ENCODE data around the gene CSF2. TPM values are rescaled to one million over a fixed set of nuclear protein-coding genes. Genes with fewer than 3 reads are reported as not detected.

CSF2 gene
- total RNA-seq, 1 donor from 2014 or later, result not detected

DNA sequence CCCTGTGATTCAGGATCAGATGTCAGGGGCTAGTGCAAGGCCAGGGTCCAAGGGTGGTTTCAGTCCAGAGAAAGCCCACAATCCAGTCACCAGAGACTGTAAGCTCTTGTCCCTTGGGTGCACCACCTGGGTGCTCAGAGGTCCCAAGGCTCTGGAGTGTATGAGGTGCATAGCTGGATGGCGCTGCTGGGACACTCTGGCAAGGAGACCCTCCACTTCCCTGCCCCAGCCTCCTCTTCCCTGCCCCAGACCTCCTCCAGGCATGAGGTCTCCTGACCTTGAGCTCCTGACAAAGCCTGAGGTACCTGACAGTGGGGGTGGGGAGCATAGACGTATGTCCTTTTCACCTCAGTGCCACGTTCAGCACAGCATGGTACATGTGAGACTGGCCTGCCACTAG, 7.0 kb downstream of the CSF2 start:
- Histone ChIP-seq H3K27me3 (no peaks in the 10 kb centered on the region), H3K9me3 (no peaks in the 10 kb centered on the region), H3K4me3 (no peak overlapping the region), H3K36me3 (no peaks in the 10 kb centered on the region), H3K4me1 (no peaks in the 10 kb centered on the region), H3K27ac (no peak overlapping the region)
- no peak for DNase-seq (ENCODE audit: extremely low spot score in 2 of 2)
- intact Hi-C loops (cut with DNase I), result no loop called here
- TF ChIP-seq POLR2AphosphoS5 (IDR thresholded peaks at IDR 0.05; ENCODE audit: insufficient read depth in 1 of 2, low read depth in 1 of 2), result no peak

DNA sequence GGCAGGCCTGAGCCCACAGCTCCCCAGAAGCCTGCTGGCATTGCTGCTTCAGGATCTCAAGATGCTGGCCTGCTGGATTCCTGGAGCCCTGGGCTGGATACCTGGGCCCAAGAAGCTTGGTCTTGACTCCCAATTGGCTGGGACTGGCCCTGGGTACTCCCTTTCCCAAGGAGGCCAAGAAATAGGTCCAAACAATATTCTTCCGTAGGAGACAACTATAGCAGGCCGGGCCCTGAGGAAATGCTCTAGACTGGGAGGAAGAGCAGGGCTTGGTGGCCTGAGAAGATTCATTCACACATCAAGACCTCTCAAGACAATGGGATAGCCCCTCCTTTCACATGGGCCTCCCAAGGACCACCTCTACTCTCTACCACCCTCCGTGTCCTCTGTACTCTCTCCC, 7.9 kb downstream of the CSF2 start:
- Histone ChIP-seq H3K4me3 (no peak overlapping the region), H3K27ac (no peak overlapping the region), H3K9me3 (no peaks in the 10 kb centered on the region), H3K4me1 (peaks cover 3% of the 10 kb centered on the region), H3K27me3 (no peaks in the 10 kb centered on the region), H3K36me3 (no peaks in the 10 kb centered on the region)
- no peak for DNase-seq (ENCODE audit: extremely low spot score in 2 of 2)
- TF ChIP-seq, protein P1, sequence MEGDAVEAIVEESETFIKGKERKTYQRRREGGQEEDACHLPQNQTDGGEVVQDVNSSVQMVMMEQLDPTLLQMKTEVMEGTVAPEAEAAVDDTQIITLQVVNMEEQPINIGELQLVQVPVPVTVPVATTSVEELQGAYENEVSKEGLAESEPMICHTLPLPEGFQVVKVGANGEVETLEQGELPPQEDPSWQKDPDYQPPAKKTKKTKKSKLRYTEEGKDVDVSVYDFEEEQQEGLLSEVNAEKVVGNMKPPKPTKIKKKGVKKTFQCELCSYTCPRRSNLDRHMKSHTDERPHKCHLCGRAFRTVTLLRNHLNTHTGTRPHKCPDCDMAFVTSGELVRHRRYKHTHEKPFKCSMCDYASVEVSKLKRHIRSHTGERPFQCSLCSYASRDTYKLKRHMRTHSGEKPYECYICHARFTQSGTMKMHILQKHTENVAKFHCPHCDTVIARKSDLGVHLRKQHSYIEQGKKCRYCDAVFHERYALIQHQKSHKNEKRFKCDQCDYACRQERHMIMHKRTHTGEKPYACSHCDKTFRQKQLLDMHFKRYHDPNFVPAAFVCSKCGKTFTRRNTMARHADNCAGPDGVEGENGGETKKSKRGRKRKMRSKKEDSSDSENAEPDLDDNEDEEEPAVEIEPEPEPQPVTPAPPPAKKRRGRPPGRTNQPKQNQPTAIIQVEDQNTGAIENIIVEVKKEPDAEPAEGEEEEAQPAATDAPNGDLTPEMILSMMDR (IDR thresholded peaks at IDR 0.05), result no peak
- no peak for TF ChIP-seq POLR2A (IDR thresholded peaks at IDR 0.05)
- TF ChIP-seq POLR2AphosphoS5 (IDR thresholded peaks at IDR 0.05; ENCODE audit: insufficient read depth in 1 of 2, low read depth in 1 of 2), result no peak
- intact Hi-C loops (cut with DNase I), result no loop called here

DNA sequence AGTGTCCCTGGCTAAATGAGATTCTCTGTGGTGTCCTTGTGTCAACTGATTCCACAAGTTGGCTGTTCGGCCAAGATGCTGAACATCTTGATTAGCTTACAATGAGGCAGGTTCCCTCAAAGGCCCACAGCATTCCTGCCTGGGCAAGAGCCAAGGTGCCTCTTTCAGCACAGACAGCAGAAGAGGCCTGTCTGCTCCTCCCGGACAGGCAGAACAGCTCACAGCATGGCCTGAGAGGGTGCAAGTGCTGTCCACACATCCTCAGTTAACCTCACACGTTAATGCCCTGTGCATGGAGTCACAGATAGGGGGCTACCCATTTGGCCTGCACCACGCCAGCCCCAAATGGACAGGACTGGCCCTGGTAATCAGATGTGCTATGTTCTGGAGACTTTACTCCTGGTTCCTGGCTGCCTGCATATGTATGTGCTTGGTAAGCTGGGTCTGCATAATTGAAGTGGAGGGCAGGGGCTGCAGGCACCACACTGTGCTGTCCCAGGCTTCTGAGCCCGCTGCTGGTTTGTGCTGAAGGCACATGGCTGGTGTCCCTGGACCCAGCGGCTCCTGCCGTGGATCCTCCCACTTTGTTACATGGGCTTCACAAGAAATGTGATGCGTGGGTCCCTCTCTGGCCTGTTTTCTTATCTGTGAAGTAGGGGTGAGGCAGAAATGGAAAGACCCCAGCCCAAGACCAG, 8.9 kb downstream of the CSF2 start:
- intact Hi-C loops (cut with DNase I), result no loop called here
- Histone ChIP-seq H3K4me3 (no peak overlapping the region), H3K27me3 (no peaks in the 10 kb centered on the region), H3K36me3 (no peaks in the 10 kb centered on the region), H3K4me1 (peaks cover 6% of the 10 kb centered on the region), H3K9me3 (no peaks in the 10 kb centered on the region), H3K27ac (no peak overlapping the region)
- no peak for TF ChIP-seq POLR2A (IDR thresholded peaks at IDR 0.05)
- TF ChIP-seq, protein P1 (IDR thresholded peaks at IDR 0.05), result no peak
- TF ChIP-seq POLR2AphosphoS5 (IDR thresholded peaks at IDR 0.05; ENCODE audit: insufficient read depth in 1 of 2, low read depth in 1 of 2), result no peak
- DNase-seq (ENCODE audit: extremely low spot score in 2 of 2), result no peak

DNA sequence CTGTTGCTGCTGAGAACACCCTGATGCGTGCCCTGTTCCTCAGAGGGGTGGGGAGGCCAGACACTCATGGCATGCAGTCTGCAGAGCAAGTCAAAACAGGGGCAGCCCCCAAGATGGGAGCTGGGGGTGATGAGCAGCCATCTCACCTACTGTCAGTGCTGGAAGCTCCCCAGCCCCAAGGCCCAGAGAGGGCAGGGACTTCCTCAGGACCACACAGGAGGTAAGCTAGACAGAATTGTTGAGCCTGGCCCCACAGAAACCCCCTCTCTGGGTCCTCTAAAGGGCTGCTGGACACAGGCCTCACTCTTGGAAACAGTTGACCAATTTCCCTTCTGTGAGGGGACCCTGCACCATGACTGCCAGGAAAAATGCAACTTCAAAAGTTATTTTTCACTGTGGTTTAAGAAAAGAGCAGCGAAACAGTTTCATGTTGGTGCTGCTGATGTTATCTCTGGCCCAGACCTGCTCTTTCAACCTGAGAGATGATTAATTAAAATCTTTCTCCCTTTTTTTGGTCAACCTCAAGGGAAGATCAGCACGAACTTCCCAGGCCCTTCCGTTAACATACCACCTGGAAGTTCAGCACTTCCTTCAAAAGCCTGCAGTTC, 9.6 kb downstream of the CSF2 start:
- H3K36me3 ChIP-seq, result no peaks in the 10 kb centered on the region
- no peak for DNase-seq (ENCODE audit: extremely low spot score in 2 of 2)

DNA sequence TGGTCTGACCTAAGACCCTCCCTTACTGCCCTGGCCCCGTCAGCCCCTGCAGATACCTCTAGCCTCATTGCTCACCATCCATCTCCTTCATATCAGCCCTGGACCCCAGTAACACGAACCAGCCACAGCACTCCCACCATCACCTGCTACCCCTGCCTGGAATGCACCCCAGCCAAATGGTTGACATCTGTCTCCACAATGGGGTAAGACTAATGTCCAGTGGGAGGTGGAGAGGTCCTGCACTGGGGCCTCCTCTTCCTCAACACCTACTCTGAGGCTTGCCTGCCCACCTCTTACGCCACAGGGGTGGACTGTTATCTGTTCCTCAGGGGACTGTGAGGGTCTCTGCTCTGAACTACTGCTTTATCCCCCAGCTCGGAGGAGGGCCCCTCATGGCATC, 12.1 kb downstream of the CSF2 start:
- H3K27ac ChIP-seq, result no peak overlapping the region
- no peaks in the 10 kb centered on the region for H3K9me3 ChIP-seq
- no peaks in the 10 kb centered on the region for H3K36me3 ChIP-seq
- no peak for TF ChIP-seq POLR2A (IDR thresholded peaks at IDR 0.05)
- TF ChIP-seq POLR2AphosphoS5 (IDR thresholded peaks at IDR 0.05; ENCODE audit: insufficient read depth in 1 of 2, low read depth in 1 of 2), result no peak
- TF ChIP-seq, protein P1 (IDR thresholded peaks at IDR 0.05), result no peak
- H3K4me3 ChIP-seq, result no peak overlapping the region
- no peak for DNase-seq (ENCODE audit: extremely low spot score in 2 of 2)
- intact Hi-C loops (cut with DNase I), result no loop called here
- no peaks in the 10 kb centered on the region for H3K27me3 ChIP-seq
- peaks cover 6% of the 10 kb centered on the region for H3K4me1 ChIP-seq

More for the DNA sequence above, 9.6 kb downstream of the CSF2 start:
- peaks cover 6% of the 10 kb centered on the region for H3K4me1 ChIP-seq
- no peak for TF ChIP-seq POLR2A (IDR thresholded peaks at IDR 0.05)
- TF ChIP-seq, protein P1 (IDR thresholded peaks at IDR 0.05), result no peak
- no peak for TF ChIP-seq POLR2AphosphoS5 (IDR thresholded peaks at IDR 0.05; ENCODE audit: insufficient read depth in 1 of 2, low read depth in 1 of 2)
- H3K27me3 ChIP-seq, result no peaks in the 10 kb centered on the region
- intact Hi-C loops (cut with DNase I), result no loop called here
- no peak overlapping the region for H3K4me3 ChIP-seq
- no peak overlapping the region for H3K27ac ChIP-seq
- no peaks in the 10 kb centered on the region for H3K9me3 ChIP-seq
